Measurements from ENCODE around the gene SLC5A4.

DNA sequence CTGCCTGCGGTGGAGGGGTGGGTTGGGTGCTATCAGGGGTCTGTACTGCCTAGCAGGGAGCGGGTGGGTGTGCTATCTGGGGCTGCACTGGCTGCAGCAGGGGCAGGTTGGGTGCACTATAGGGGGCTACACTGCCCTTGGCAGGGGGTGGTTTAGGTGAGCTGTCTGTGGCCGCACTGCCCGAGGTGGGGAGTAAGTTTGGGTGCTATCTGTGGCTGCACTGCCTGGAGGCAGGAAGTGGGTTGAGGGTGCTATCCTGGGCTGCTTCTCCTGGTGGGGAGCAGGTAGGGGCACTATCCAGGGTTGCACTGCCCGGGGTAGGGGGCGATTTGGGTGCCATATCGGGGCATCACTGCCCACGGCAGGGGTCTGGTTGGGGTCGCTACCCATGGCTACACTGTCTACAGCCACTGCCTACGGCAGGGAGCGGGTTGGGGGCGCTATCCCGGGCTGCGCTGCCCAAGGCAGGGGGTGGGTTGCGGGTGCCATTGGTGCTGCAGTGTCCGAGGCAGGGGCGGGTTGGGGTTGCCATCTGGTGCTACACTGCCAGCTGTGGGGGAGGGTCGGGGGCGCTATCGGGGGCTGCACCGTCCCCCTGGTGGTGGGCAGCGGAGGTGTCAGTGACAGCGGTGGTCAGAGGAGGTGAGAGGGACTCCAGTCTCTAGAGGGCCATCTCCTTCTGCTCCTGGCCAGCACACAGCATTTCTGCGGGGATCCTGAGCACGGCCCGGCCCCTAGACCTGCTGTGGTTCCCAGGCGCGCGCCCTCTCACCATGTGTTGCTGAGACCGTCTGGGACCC lies 49.0 kb downstream of the SLC5A4 start:
- no peak for TF ChIP-seq EZH2phosphoT487 (IDR thresholded peaks at IDR 0.05; ENCODE audit: low read length)
- TF ChIP-seq, protein P1, sequence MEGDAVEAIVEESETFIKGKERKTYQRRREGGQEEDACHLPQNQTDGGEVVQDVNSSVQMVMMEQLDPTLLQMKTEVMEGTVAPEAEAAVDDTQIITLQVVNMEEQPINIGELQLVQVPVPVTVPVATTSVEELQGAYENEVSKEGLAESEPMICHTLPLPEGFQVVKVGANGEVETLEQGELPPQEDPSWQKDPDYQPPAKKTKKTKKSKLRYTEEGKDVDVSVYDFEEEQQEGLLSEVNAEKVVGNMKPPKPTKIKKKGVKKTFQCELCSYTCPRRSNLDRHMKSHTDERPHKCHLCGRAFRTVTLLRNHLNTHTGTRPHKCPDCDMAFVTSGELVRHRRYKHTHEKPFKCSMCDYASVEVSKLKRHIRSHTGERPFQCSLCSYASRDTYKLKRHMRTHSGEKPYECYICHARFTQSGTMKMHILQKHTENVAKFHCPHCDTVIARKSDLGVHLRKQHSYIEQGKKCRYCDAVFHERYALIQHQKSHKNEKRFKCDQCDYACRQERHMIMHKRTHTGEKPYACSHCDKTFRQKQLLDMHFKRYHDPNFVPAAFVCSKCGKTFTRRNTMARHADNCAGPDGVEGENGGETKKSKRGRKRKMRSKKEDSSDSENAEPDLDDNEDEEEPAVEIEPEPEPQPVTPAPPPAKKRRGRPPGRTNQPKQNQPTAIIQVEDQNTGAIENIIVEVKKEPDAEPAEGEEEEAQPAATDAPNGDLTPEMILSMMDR (IDR thresholded peaks at IDR 0.05; ENCODE audit: low read length): no peak
- TF ChIP-seq EZH2 (optimal IDR thresholded peaks at IDR 0.05; ENCODE audit: low read depth, low read length): no peak

All from MM.1S (cell line).